GM21381 (cell line): ENCODE measurements around the gene SYNJ2.
A peak's percentile ranks its signal among the peaks of the same experiment; 100 is the strongest.

Experiments used
- ATAC-seq: cut with Tn5 transposase; IDR thresholded peaks from one replicate; pipeline ENCODE4 v1.9.1; 2021; ENCODE audit warnings: mild to moderate bottlenecking, moderate library complexity; ENCODE audit not compliant: unreplicated experiment

SYNJ2 gene

DNA sequence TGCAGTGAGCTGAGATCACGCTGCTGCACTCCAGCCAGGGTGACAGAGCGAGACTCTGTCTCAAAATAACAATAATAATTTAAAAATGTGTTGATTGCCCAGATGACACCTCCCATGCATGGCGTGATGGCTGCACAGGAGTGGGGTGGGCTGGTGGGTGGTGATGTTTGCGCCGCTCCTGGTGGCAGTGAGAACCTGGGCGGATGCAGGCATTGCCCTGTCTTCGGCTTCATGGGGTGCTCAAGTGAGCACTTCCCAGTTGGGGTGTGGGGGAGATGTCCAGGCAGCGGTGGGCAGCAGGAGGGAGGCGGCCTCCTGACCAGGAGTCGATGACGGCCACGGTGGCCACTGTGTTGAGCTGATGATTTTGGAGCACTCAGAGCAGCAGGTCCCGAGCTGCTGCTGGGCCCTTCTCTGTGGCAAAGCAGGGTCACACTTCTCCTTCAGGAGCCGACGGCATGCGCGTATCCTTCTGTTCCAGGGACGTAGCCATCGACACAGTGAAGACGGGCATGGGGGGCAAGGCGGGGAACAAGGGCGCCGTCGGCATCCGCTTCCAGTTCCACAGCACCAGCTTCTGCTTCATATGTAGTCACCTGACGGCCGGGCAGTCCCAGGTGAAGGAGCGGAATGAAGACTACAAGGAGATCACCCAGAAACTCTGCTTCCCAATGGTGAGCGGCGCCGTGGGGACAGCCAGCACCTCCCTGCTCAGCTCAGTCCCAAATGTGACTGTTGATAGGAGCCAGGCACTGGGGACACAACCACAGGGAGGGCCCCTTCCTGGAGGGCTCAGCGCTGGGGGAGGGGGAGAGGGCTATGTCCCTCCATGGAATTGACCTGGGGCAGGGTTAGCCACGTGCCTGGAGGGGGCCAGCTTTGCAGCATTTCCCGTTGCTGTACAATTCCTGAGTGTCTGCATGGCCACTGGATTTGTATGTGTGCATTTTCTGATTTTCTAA lies 89.7 kb downstream of the SYNJ2 start:
- ATAC-seq = no peak

DNA sequence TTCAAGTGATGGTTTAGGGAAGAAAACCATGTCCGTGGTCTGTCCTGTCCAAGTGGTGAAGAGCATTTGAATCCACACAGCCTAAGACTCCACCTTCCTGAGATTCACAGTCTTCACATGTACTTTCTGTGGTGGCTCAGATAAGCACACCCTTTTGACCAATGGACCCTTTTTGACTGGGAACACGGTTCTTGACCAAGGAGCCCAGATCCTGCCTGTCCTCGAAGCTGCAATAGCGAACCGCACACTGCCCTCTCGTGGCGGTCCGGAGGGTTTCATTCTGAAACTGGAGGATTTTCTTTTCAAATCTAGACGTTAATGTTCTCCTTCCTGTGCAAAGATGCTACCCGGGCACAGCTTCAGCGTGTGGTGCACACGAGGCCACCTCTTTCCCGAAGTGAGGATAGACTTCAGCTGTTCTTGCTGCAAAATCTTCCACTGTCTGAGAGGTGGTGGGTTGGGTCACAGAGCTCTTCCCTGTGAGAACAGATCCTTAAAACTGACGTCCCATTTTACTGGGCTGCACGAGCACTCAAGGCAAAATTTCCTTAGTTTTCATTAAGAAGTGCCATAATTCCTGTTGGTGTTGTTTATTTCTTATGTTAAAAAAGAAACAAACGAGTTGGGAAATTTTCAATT lies 90.5 kb downstream of the SYNJ2 start:
- peak; percentile 49 for ATAC-seq

DNA sequence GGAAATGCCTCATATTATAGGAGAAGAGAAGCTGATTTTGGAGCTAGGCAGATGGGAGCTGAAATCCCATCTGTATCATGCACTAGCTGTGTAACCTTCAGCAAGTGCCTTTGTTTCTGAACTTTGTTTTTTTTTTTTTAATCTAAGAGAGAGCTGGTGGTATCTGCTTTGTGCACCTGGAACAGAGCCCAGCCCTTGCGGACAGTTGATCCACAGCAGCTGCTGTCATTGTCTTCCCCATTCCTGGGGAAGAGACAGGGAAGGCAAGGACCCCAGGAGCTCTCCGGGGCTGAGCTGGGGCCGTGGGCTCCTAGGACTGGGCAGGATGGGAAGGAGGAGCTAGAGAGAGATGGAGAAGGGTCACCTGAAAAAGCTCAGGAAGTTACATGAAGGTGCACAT lies 92.1 kb downstream of the SYNJ2 start:
- ATAC-seq = no peak

DNA sequence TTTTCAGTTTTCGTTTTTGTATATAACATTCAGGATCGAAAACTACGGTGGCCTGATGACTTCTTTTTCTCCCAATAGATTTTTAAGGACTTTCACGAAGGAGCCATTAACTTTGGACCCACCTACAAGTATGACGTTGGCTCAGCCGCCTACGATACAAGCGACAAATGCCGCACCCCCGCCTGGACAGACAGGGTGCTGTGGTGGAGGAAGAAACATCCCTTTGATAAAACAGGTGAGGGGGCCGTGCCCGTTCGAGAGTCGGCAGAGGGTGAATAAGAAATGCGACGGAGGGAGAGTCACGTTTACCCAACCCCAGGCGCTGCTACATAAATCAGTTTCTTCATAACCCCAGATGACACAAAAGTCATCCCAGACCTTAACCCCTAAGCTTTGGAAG lies 94.9 kb downstream of the SYNJ2 start:
- ATAC-seq = no peak

DNA sequence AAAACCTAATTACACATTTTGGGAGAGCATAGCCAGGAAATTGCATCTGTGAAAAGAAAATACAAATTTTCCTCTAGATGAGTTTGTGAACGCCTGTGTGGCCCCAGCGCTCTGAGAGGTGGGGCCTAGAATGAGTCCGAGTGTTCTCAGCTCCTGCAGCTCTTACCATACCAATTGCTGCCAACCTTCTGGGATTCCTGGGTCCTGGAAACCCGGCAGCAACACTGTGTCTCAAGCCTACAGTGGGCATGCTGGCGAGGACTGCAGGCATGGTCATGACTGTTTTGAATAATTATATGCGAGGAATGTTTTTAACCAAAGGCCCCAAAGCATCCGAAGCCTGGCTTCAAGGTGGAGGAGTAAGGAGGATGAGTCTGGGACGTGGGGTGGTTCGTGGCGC lies 96.0 kb downstream of the SYNJ2 start:
- no peak for ATAC-seq

DNA sequence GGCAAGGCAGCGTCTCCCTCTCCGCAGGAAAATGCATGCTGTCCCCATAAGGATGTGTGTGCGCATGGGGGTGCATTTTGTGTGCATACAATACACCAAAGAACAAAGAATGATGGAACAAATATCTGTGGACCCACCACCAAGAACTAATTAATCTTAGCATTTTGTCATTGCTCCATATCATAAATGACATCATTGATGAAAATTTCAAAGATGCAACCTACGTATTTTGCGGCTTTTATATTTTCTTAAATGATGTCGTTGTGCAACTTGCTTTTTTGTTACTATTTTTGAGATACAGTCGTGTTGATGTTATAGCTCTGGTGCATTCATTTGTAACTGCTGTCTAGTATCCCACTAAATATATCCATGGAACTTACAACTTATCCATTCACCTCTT lies 96.7 kb downstream of the SYNJ2 start:
- ATAC-seq = no peak

DNA sequence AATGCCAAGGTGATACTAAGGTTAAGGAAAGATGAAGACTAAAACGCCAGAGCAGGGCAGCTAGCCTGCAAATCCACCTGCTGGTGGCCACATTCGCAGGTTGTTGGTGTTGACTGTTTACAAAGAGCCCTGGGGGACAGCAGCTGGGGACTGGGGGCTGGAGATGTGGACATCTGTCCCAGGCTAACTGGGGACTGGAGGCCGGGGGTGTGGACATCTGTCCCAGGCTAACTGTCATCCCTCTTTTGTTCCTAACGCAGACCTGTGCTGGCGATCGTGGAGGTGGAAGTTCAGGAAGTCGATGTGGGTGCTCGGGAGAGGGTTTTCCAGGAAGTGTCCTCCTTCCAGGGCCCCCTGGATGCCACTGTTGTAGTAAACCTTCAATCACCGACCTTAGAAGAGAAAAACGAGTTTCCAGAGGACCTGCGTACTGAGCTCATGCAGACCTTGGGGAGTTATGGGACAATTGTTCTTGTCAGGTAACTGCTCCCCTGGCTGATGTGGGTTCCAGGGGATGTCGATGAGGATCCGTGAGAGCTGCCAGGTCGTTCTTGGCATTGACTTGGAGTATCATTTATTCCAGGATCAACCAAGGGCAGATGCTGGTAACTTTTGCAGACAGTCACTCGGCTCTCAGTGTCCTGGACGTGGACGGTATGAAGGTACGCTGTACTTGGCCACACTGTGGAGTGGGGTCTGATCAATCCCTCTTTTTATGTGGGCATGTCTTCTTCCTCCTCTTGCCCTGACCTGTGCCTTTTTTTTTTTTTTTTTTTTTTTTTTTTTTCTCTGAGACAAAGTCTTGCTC lies 99.4 kb downstream of the SYNJ2 start:
- no peak for ATAC-seq

DNA sequence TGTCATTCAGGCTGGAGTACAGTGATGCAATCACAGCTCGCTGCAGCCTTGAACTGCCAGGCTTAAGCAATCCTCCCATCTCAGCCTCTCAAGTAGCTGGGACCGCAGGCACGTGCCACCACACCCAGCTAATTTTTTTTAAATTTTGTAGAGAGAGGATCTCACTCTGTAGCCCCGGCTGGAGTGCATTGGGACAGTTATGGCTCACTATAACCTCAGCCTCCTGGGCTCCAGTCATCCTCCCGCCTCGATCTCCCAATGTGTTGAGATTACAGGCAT lies 99.9 kb downstream of the SYNJ2 start:
- no peak for ATAC-seq

DNA sequence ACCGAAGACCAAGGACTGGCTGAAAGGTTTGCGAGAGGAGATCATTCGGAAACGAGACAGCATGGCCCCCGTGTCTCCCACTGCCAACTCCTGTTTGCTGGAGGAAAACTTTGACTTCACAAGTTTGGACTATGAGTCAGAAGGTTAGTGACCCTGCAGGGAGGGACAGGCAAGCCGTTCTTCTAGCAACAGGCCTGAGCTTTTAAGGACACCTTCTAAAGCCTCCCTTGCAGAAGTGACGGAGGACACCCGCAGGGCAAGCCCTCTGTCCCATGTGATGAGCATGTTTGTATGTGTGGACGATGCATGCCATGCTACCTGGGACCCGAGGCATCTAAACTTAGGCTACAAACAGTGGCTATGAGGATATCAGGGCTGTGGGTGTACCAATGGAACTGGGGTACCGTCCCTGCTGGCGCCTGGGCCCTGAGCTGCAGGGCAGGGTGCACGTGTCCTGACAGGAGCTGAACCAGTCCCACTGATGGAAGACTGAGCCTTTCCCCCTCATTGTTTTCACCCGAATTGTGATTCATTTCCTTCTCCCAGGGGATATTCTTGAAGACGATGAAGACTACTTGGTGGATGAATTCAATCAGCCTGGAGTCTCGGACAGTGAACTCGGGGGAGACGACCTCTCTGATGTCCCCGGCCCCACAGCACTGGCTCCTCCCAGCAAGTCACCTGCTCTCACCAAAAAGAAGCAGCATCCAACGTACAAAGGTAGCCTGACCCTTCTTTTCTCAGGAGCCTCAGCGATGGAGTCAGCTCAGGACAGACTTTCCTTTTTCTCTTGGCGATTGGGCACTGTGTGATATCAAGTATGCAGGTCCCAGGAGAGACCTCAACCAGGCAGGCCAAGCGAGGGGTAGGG lies 102.0 kb downstream of the SYNJ2 start:
- ATAC-seq = no peak

DNA sequence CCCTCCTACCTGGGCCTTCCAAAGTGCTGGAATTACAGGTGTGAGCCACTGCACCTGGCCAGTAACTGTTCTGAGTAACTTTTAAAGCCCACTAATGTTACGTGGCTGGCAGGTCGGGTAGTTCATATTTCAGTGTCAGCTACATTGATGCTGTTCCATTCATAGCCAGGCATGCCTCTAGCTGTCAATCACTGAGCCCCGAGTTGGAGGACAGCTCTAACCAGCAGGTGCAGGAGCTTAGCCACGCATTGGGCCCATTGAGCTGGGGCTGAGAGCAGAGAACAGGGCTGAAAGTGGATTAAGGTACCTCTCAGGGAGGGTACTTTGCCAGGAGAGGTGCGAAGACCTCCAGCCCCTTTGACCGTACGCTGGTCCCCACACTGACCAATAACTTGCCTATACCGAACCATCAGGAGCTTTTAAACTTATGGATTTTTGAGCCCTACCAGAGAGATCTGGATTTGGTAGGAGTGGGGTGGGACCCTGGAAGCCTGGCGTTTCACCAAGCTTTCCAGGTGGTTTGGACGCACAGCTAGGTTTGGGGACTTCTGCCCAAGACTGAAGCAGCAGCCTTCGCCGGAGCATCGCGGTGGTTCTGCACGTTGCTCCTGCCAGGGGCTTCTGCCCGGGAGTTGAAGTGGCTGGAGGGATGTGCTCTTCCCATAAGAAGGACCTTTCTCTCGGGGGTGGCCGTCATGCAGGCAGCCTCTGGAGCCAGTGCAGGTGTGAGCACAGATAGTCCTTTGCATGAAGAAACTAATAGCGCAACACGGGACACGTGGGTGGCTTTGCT lies 103.8 kb downstream of the SYNJ2 start:
- no peak for ATAC-seq

DNA sequence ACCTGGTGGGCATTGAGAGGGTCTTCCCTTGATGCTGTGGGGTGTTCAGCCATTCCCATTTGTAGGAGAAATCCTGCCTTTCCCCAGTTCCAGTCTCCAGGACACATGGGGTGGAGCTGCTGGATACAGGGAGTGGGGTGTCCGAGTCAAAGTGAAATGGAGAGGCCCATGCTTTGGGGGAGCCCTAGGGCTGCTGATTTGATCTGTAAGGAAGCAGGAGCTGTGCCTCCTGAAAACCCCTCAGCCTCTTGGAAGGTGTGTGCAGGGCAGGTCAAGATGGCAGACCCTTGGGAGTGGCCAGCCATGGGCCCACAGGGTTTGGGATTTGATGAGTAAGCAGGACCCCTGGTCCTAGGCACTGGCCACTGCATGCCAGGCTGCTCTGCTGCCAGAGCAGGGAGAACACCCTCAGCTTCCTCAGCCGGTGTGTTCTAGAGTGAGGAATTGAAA lies 104.4 kb downstream of the SYNJ2 start:
- ATAC-seq = no peak

DNA sequence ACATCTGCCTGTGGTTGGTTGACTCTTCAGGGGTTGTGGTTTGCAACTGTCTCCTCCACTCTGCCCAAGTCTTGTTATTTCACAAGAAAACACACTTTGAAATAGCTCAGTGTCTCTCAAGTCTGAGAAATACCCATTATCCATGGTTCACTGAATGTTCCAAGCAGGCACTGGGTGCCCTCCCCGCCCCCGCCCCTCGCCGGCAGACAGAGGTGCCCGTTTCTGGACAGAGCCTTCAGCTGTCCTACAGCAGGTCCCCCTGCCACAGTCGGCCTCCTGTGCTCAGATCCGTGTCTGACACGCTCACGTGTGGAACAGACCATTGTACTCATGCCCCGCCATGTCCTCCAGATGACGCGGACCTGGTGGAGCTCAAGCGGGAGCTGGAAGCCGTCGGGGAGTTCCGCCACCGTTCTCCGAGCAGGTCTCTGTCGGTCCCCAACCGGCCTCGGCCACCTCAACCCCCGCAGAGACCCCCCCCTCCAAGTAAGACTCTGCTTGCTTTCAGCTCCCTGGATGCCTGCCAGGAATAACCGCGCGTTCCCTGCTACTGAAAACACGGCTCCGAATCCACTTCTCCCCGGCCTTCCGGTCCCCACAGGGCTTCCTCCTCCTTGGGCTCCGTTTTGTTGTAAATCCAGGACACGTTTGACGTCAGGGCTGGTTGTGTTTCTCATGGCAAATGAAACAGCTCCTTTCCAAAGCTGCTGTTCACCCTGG lies 105.0 kb downstream of the SYNJ2 start:
- peak; percentile 89 for ATAC-seq

DNA sequence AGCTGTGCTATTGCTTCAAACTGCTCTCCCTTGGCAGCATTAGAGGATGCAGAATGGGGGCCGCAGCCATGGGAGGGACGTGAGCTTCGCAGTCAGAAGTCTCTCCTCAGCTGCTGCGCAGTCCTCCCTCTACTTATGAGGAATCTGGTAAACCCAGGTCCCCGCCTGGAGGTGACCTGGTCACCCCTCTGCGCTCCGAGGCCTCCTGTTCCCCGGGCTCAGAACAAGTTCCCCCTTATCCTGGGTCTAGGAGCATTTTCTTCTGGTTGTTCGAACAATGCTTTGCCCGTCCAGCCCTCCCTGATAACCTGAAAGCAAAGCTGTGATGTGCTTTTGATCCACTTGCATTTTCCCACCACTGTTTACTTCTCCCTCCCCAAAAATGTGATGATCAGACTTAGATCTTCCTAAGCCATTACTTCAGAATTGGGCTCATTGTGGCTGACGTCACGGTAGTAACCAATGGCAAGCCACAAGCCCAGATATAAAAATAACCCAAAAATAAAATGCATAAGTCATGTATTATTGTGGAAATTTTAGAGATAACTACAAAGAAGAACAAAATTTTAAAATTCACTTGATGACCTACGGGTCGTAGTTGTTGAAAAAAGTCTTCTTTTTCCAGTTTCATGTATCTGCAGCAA lies 105.7 kb downstream of the SYNJ2 start:
- no peak for ATAC-seq

DNA sequence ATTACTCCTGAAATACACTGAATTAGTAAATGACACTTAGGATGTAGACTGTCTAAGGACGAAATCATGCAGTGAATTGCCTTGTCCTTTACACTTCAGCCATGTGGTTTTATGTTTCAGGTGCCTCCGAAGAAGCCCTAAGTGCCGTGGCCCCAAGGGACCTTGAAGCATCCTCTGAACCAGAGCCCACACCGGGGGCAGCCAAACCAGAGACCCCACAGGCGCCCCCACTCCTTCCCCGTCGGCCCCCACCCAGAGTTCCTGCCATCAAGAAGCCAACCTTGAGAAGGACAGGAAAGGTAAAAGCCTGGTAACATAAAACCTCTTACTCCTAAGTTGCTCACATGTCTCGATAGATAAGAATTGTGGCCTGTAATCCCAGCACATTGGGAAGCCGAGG lies 111.1 kb downstream of the SYNJ2 start:
- ATAC-seq = no peak

DNA sequence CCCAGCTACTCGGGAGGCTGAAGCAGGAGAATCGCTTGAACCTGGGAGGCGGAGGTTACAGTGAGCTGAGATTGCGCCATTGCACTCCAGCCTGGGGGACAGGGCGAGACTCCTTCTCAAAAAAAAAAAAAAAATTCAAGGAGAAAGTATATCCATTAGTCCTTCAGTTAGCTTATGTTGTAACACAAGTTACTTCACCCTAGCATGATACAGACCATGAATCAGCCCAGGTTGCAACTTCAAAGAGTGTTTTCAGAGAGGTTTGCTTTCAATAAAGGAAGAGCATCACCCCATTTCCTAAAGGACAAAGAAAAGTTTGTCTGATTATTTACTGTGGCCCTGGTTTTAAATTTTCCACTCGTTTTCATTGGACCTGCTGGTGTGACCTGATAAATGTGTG lies 113.4 kb downstream of the SYNJ2 start:
- no peak for ATAC-seq

DNA sequence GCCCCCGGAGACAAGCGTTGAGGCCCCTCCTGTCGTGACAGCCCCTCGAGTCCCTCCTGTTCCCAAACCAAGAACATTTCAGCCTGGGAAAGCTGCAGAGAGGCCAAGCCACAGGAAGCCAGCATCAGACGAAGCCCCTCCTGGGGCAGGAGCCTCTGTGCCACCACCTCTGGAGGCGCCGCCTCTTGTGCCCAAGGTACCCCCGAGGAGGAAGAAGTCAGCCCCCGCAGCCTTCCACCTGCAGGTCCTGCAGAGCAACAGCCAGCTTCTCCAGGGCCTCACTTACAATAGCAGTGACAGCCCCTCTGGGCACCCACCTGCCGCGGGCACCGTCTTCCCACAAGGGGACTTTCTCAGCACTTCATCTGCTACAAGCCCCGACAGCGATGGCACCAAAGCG lies 114.0 kb downstream of the SYNJ2 start:
- ATAC-seq = no peak

DNA sequence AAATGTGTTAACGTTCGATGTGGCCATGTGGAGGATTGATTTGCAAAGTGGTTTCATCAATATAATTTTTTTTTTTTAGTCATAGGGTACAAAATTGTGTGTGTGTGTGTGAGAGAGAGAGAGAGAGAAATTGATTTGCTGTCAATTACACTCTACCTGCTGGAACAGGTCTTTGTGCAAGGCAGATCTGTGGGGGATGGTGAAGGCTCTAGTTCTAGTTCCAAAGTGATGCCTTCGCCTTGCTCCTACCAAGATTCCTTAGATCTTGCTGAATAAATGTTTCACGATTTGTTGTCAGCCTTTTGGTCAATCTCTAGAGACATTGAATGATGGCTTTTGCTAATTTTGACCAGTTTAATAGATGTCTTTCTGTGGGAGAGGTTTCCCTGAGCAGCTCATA lies 121.6 kb downstream of the SYNJ2 start:
- no peak for ATAC-seq

DNA sequence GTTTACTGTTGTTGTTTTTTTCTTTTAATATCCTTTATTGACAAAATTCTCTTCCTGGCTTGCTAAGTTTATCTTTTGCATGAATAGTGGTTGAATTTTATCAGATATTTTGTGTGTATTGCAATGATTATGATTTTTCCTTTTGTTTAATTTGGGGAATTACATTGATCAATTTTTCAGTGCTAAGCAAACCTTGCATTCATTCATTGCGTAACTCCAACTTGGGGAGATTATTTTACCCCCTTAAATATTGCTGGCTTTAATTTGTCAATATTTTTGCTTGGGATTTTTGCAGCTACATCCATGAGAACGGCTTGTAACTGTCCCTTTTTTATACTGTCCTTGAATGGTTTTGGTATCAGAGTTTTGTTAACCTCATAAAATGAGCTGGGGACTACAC lies 123.0 kb downstream of the SYNJ2 start:
- ATAC-seq = no peak

DNA sequence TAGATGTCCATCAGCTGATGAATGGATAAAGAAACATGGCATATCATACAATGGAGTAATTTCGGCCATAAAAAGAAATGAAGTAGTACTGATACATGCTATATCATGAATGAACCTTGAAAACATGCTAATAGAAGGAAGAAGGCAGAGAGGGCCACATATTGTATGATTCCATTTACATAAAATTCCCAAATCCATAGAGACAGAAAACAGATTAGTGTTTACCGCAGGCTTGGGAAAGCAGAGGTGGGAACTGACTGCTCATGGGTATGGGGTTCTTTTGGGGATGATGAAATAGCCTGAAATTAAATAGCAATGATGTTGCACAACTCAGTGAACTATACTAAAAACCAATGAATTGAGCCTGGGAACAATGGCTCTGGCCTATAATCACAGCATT lies 128.1 kb downstream of the SYNJ2 start:
- ATAC-seq = no peak
